GM23248 (cell line): Measurements from ENCODE around the gene CCNY. TPM values are rescaled to one million over a fixed set of nuclear protein-coding genes. Genes with fewer than 3 reads are reported as not detected.

ENCODE experiments used
- DNase-seq: peaks from one replicate; pipeline ENCODE4 v3.0.0-alpha.2; 2015
- H2AFZ ChIP-seq: fragments of 200-600 bp; sonication (generic); 2 replicates; pipeline ENCODE4 v1.6.1; 2016; ENCODE audit warnings: antibody characterized with exemption
- H3F3A ChIP-seq: fragments of 200-600 bp; sonication (generic); 2 replicates; pipeline ENCODE4 v1.6.1; 2016; ENCODE audit warnings: mild to moderate bottlenecking, antibody characterized with exemption, mixed run types; ENCODE audit not compliant: insufficient read depth
- H3K27ac ChIP-seq: fragments of 200-600 bp; sonication (generic); 2 replicates; pipeline ENCODE4 v1.5.1; 2016; ENCODE audit warnings: mild to moderate bottlenecking
- H3K27me3 ChIP-seq: fragments of 200-600 bp; sonication (generic); replicated peaks from 2 replicates; pipeline ENCODE4 v1.6.1; 2016; ENCODE audit warnings: mild to moderate bottlenecking; ENCODE audit not compliant: insufficient read depth
- H3K36me3 ChIP-seq: fragments of 200-600 bp; sonication (generic); 2 replicates; pipeline ENCODE4 v1.6.1; 2016; ENCODE audit warnings: low read depth, mild to moderate bottlenecking
- H3K4me1 ChIP-seq: fragments of 200-600 bp; sonication (generic); 2 replicates; pipeline ENCODE4 v1.6.1; 2016; ENCODE audit warnings: mild to moderate bottlenecking; ENCODE audit not compliant: insufficient read depth
- H3K4me2 ChIP-seq: fragments of 200-600 bp; sonication (generic); one replicate; pipeline ENCODE4 v1.6.1; 2016; ENCODE audit warnings: mild to moderate bottlenecking; ENCODE audit not compliant: unreplicated experiment
- H3K4me3 ChIP-seq: fragments of 200-600 bp; sonication (generic); 2 replicates; pipeline ENCODE4 v1.5.1; 2016; ENCODE audit warnings: mild to moderate bottlenecking
- H3K79me2 ChIP-seq: fragments of 200-600 bp; sonication (generic); 2 replicates; pipeline ENCODE4 v1.6.1; 2016; ENCODE audit warnings: mild to moderate bottlenecking; ENCODE audit not compliant: insufficient read depth
- H3K9ac ChIP-seq: fragments of 200-600 bp; sonication (generic); 2 replicates; pipeline ENCODE4 v1.6.1; 2016; ENCODE audit warnings: mild to moderate bottlenecking
- H3K9me2 ChIP-seq: fragments of 200-600 bp; sonication (generic); 2 replicates; pipeline ENCODE4 v1.6.1; 2016; ENCODE audit warnings: mixed run types, mild to moderate bottlenecking, moderate library complexity; ENCODE audit not compliant: insufficient read depth
- H3K9me3 ChIP-seq: fragments of 200-600 bp; sonication (generic); one replicate; pipeline ENCODE4 v1.6.1; 2017; ENCODE audit warnings: low read depth
- H4K20me1 ChIP-seq: fragments of 200-600 bp; sonication (generic); 2 replicates; pipeline ENCODE4 v1.6.0; 2016; ENCODE audit not compliant: insufficient read depth
- EZH2 ChIP-seq: fragments of 200-600 bp; sonication (generic); IDR thresholded peaks from 2 replicates; pipeline ENCODE4 v1.6.1; 2018; ENCODE audit warnings: antibody characterized with exemption, mild to moderate bottlenecking; ENCODE audit not compliant: insufficient read depth, poor library complexity, severe bottlenecking
- EZH2phosphoT487 ChIP-seq: fragments of 200-600 bp; sonication (generic); IDR thresholded peaks from 2 replicates; pipeline ENCODE4 v1.6.1; 2018; ENCODE audit warnings: antibody characterized with exemption, moderate library complexity, mild to moderate bottlenecking, low read depth; ENCODE audit not compliant: insufficient read depth
- WGBS, 2 experiments: methylation state at CpG; one replicate each; pipeline ENCODE4 v1.1.6; 2015 to 2017; ENCODE audit warnings: low lambda C conversion rate in 2 of 2, low coverage in 1 of 2; ENCODE audit errors: missing lambda C conversion rate in 2 of 2; 5-methylcytosine and 5-hydroxymethylcytosine counted together
- in situ Hi-C: fragments of 300-500 bp; cut with MboI; formaldehyde crosslinking; loops from 2 replicates; pipeline ENCODE4 v1.15.0; 2020
- polyA plus RNA-seq: library from polyadenylated mRNA; unstranded; fragments of >200 nt; fragmentation: Nextera tagmentation; extraction: Ambion mirVana; gene quantifications from 2 replicates; pipeline ENCODE4 v1.2.1, GENCODE V29; 2016
- total RNA-seq: library from RNA; depleted of rRNA; stranded (reverse); fragments of >200 nt; shearing (Covaris generic); gene quantifications from 2 replicates; pipeline ENCODE4 v1.2.3, GENCODE V29; 2014

Gene CCNY
- total and polyA plus RNA-seq, 2 experiments from 2014 or later: 12.8 to 70.4 TPM

DNA sequence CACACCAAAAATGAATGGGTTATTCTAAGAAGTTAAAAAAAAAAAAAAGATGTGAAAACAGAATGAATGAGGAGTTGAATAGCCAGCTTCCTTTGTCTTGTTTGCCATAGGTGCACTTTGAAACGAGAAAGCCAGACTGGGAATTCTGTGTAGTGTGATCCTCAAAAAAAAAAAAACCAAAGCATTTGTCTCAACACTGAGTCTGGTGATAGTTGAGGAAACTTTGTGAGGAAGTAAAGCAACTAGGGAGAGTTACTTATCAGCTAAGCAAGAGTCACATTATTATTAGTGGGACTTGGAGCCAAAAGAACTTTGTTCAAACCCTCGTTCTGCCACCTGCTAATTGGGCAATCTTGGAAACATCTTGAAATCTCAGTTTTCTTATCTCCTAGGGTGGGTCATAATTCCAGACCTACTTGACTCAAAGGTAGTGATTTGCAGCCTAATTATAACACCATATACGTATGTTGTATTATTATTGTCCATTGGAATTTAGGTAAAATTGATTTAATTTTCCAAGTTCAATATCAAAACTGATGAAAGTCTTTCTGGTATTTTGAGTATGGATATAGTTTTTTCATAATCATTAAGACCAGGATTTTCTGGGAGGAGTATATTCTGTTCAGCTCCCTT is 169.0 kb downstream of the CCNY start:
- no peak overlapping the region for H2AFZ ChIP-seq
- H3K36me3 ChIP-seq: no peaks in the 10 kb centered on the region
- no peaks in the 10 kb centered on the region for H3K4me1 ChIP-seq
- H3K9ac ChIP-seq: no peak overlapping the region
- H4K20me1 ChIP-seq: no peaks in the 10 kb centered on the region
- no peaks in the 10 kb centered on the region for H3K9me2 ChIP-seq
- WGBS, 2 experiments: 98 to 99% methylated on average over 3 of the region's 3 CpGs
- DNase-seq: no peak
- H3F3A ChIP-seq: no peaks in the 10 kb centered on the region
- H3K79me2 ChIP-seq: peaks cover 94% of the 10 kb centered on the region
- no peak overlapping the region for H3K27ac ChIP-seq
- H3K4me2 ChIP-seq: no peak overlapping the region
- no peaks in the 10 kb centered on the region for H3K9me3 ChIP-seq
- no peak overlapping the region for H3K4me3 ChIP-seq
- no peaks in the 10 kb centered on the region for H3K27me3 ChIP-seq
- in situ Hi-C loops: no loop called here
- TF ChIP-seq EZH2phosphoT487 (no peak), EZH2 (no peak)

DNA sequence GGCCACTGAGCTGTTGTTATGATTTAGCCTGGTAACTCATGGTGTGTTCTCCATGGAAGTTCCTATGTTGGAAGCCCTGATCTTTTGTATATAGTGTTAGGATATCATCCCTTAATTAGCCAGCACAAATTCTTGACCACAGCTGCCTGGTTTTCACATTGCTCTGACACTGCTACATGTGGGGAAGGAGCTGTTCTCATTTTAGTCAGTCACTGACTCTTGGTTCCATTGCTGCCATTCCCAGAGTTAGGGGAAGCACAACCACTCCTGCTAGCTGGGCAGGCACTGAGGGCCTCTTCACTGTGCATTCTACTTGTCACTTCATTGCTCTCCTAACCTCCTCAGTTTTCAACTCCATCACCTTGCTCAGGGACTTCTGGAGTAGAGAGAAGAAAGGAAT is 170.4 kb downstream of the CCNY start:
- Histone ChIP-seq H3K79me2 (peaks cover 94% of the 10 kb centered on the region), H3K9me2 (no peaks in the 10 kb centered on the region), H3K9me3 (no peaks in the 10 kb centered on the region), H3K36me3 (no peaks in the 10 kb centered on the region), H3K9ac (no peak overlapping the region), H4K20me1 (no peaks in the 10 kb centered on the region), H3K27ac (no peak overlapping the region), H3K4me1 (no peaks in the 10 kb centered on the region), H2AFZ (no peak overlapping the region), H3K4me3 (no peak overlapping the region), H3F3A (no peaks in the 10 kb centered on the region), H3K27me3 (no peaks in the 10 kb centered on the region), H3K4me2 (no peak overlapping the region)
- in situ Hi-C loops: no loop called here
- no peak for TF ChIP-seq EZH2phosphoT487
- DNase-seq: no peak

DNA sequence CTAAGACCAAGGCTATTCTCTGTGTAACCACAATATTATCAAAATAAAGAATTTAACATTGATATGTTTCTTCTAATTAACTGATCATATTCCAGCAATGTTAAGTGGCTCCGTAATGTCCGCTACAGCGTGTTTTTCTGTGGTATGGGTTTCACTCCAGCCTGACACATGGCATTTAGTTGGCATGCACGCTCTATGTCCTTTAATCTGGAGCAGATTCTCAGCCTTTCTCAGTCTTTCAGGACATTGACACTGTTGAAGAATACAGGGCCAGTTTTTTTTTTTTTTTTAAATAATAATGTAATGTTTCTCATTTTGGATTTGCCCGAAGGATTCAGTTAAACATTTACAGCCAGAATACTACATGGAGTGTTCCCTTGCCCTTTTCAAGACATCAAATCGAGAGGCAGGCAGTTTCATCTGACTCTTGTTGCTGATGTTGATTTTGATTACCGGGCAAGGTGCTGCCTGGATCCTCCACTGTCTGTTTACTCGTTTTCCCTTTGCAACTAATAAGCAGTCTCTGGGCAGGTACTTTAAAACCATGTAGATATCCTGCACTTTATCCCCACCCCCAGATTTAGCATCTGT is 171.3 kb downstream of the CCNY start:
- no peaks in the 10 kb centered on the region for H3K27me3 ChIP-seq
- DNase-seq: no peak
- no peak overlapping the region for H3K4me2 ChIP-seq
- no peak overlapping the region for H3K27ac ChIP-seq
- in situ Hi-C loops: no loop called here
- 56 to 57% methylated on average over 8 of the region's 8 CpGs for WGBS, 2 experiments
- H4K20me1 ChIP-seq: no peaks in the 10 kb centered on the region
- H3K36me3 ChIP-seq: no peaks in the 10 kb centered on the region
- TF ChIP-seq EZH2phosphoT487: no peak
- TF ChIP-seq EZH2: no peak
- peaks cover 94% of the 10 kb centered on the region for H3K79me2 ChIP-seq
- no peaks in the 10 kb centered on the region for H3F3A ChIP-seq
- H3K9me2 ChIP-seq: no peaks in the 10 kb centered on the region
- no peak overlapping the region for H3K9ac ChIP-seq
- H2AFZ ChIP-seq: no peak overlapping the region
- no peaks in the 10 kb centered on the region for H3K4me1 ChIP-seq
- H3K4me3 ChIP-seq: no peak overlapping the region
- H3K9me3 ChIP-seq: no peaks in the 10 kb centered on the region

DNA sequence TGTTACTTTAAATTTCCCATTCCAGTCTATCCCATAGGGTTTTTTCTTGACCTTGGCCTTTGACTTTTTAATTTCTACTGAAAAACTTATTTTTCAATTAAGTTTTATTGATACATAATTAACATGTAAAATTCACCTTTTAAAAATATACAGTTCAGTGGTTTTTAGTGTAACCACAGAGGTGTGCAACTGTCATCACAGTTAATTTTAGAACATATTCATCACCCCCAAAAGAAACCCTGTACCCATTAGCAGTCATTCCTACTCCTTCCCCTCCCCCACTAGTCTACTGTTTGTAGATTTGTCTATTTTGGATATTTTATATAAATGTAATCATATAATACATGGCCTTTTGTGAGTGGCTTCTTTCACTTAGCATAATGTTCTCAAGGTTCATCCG is 172.3 kb downstream of the CCNY start:
- H4K20me1 ChIP-seq: no peaks in the 10 kb centered on the region
- H3K27ac ChIP-seq: no peak overlapping the region
- no peak for DNase-seq
- no peak overlapping the region for H3K4me2 ChIP-seq
- H2AFZ ChIP-seq: no peak overlapping the region
- H3K79me2 ChIP-seq: peaks cover 94% of the 10 kb centered on the region
- no peak for TF ChIP-seq EZH2phosphoT487
- TF ChIP-seq EZH2: no peak
- H3K9me3 ChIP-seq: no peaks in the 10 kb centered on the region
- in situ Hi-C loops: no loop called here
- 91 to 100% methylated on average over 1 of the region's 1 CpG for WGBS, 2 experiments
- no peak overlapping the region for H3K9ac ChIP-seq
- no peak overlapping the region for H3K4me3 ChIP-seq
- H3K4me1 ChIP-seq: no peaks in the 10 kb centered on the region
- no peaks in the 10 kb centered on the region for H3F3A ChIP-seq
- H3K27me3 ChIP-seq: no peaks in the 10 kb centered on the region
- no peaks in the 10 kb centered on the region for H3K36me3 ChIP-seq
- no peaks in the 10 kb centered on the region for H3K9me2 ChIP-seq

DNA sequence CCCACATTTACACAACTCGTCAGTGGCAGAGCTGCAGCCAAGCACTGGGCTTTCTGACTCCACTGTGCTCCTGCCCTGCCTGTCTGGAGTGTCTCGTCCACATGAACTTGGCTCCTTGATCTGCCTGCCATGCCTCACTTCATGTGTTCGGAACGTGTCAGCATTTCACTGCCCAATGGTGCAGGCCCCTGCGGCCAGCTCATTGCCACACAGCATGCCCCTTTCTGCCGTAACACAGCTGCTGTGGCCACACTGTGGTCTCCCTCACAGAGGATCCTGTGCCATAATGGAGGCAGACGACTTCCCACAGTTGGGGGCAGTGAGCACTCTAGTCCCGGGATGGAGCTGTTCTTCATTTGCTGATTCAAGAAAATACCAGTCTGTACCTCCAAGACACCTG is 174.6 kb downstream of the CCNY start:
- H3K9ac ChIP-seq: no peak overlapping the region
- H3K4me3 ChIP-seq: no peak overlapping the region
- no peaks in the 10 kb centered on the region for H3F3A ChIP-seq
- no peaks in the 10 kb centered on the region for H3K36me3 ChIP-seq
- no peaks in the 10 kb centered on the region for H4K20me1 ChIP-seq
- no peak for TF ChIP-seq EZH2
- no peak for TF ChIP-seq EZH2phosphoT487
- H3K27me3 ChIP-seq: no peaks in the 10 kb centered on the region
- H3K9me3 ChIP-seq: no peaks in the 10 kb centered on the region
- H3K4me2 ChIP-seq: no peak overlapping the region
- H2AFZ ChIP-seq: no peak overlapping the region
- H3K4me1 ChIP-seq: no peaks in the 10 kb centered on the region
- H3K9me2 ChIP-seq: no peaks in the 10 kb centered on the region
- 97 to 98% methylated on average over 8 of the region's 8 CpGs for WGBS, 2 experiments
- in situ Hi-C loops: no loop called here
- H3K27ac ChIP-seq: no peak overlapping the region
- DNase-seq: no peak
- H3K79me2 ChIP-seq: peaks cover 94% of the 10 kb centered on the region
